ENCODE results near the gene AJM1.

DNA sequence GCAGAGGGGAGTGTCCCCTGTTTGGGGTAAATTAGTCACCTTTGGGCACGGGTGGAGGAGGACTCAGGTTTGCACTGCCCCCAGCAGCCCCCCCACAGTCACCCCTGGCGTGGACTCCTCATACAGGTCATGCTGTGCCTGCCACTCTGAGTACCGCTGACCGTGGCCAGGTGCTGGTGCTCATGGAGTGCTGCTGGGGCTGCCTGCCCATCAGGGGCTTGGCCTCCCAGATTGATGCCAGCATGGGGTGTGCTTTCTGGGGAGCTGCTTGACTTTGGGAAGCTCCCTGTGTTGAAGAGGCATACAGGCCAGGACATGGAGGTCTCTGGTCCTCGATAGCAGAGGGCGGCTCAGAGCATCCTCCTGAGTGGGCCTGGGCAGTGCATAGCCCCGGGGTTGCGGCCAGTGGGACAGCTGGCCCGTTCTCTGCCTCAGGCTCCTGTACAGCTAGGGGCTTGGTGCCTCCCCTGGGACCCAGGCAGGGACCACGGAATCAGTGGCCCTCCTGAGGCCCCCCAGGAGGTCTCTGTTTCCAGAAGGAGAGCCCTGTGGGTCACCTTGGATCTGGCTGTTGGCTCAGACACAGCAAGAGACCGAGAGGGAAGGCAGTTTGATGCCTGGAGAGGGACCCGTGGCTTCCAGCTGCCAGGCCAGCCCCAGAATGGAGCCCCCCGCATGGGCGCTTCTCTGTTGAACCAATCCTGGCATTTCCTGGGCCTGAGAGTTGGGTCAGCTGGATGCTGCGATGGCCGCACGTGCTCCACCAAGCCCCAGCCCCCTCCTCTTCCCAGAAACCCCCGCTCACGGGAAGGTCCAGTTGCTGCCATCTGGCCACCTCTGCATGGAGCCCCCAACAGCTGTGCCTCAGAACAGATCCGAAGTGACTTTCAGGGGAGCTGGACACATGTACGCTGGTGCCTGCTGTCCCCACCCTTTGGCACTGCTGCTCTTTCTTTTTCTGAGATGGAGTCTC lies 6.1 kb upstream of the AJM1 start:
- TF ChIP-seq, protein P1, sequence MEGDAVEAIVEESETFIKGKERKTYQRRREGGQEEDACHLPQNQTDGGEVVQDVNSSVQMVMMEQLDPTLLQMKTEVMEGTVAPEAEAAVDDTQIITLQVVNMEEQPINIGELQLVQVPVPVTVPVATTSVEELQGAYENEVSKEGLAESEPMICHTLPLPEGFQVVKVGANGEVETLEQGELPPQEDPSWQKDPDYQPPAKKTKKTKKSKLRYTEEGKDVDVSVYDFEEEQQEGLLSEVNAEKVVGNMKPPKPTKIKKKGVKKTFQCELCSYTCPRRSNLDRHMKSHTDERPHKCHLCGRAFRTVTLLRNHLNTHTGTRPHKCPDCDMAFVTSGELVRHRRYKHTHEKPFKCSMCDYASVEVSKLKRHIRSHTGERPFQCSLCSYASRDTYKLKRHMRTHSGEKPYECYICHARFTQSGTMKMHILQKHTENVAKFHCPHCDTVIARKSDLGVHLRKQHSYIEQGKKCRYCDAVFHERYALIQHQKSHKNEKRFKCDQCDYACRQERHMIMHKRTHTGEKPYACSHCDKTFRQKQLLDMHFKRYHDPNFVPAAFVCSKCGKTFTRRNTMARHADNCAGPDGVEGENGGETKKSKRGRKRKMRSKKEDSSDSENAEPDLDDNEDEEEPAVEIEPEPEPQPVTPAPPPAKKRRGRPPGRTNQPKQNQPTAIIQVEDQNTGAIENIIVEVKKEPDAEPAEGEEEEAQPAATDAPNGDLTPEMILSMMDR (IDR thresholded peaks at IDR 0.05): no peak
- TF ChIP-seq POLR2A (IDR thresholded peaks at IDR 0.05): no peak
- no peak for TF ChIP-seq EP300 (IDR thresholded peaks at IDR 0.05)
- TF ChIP-seq POLR2AphosphoS5 (IDR thresholded peaks at IDR 0.05): no peak

Measured in suprapubic skin (tissue), 4 donors.